NT2/D1 (cell line): ENCODE data around the gene PATZ1.

Experiments used
- DNase-seq: peaks from one replicate; pipeline ENCODE4 v3.0.0-alpha.2; 2011; ENCODE audit warnings: low read depth, low spot score
- H3K27me3 ChIP-seq: 2 replicates; pipeline ENCODE4 v1.6.0; 2011; ENCODE audit warnings: mild to moderate bottlenecking; ENCODE audit not compliant: insufficient read length, insufficient read depth
- H3K36me3 ChIP-seq: 2 replicates; pipeline ENCODE4 v1.6.1; 2011; ENCODE audit warnings: mild to moderate bottlenecking, low read length, mixed read lengths; ENCODE audit not compliant: insufficient read depth, insufficient read length
- H3K4me1 ChIP-seq: 2 replicates; pipeline ENCODE4 v1.5.1; 2011; ENCODE audit not compliant: insufficient read depth, insufficient read length
- H3K4me3 ChIP-seq: 2 replicates; pipeline ENCODE4 v1.5.1; 2011; ENCODE audit warnings: low read depth; ENCODE audit not compliant: insufficient read length
- H3K9ac ChIP-seq: 2 replicates; pipeline ENCODE4 v1.6.0; 2011; ENCODE audit warnings: low read depth; ENCODE audit not compliant: insufficient read length
- H3K9me3 ChIP-seq: 2 replicates; pipeline ENCODE4 v1.5.1; 2011; ENCODE audit warnings: mild to moderate bottlenecking, low read length; ENCODE audit not compliant: insufficient read depth
- SUZ12 ChIP-seq: IDR thresholded peaks from 2 replicates; pipeline ENCODE4 v1.6.1; 2011; ENCODE audit not compliant: insufficient read length, insufficient read depth; ENCODE audit errors: extremely low read depth
- YY1 ChIP-seq: IDR thresholded peaks from 2 replicates; pipeline ENCODE4 v1.6.1; 2011; ENCODE audit not compliant: insufficient read length, insufficient read depth
- ZNF274 ChIP-seq: IDR thresholded peaks from 2 replicates; pipeline ENCODE4 v1.6.1; 2011; ENCODE audit warnings: mild to moderate bottlenecking, low read depth, low read length

PATZ1 gene

GRCh38 chr22:31277741-31278140 lies 68.4 kb downstream of the PATZ1 start:
- Histone ChIP-seq H3K36me3 (peaks cover 61% of the 10 kb centered on the region), H3K9me3 (no peaks in the 10 kb centered on the region), H3K4me1 (no peaks in the 10 kb centered on the region), H3K9ac (no peak overlapping the region), H3K4me3 (no peak overlapping the region), H3K27me3 (no peaks in the 10 kb centered on the region)
- TF ChIP-seq ZNF274, result no peak
- TF ChIP-seq SUZ12, result no peak
- no peak for TF ChIP-seq YY1
- DNase-seq, result no peak

- no peaks in the 10 kb centered on the region for H3K27me3 ChIP-seq
- H3K9me3 ChIP-seq, result no peaks in the 10 kb centered on the region
- no peak overlapping the region for H3K4me3 ChIP-seq
- H3K4me1 ChIP-seq, result no peaks in the 10 kb centered on the region
- no peak overlapping the region for H3K9ac ChIP-seq
- DNase-seq, result no peak
- TF ChIP-seq YY1, result no peak
- TF ChIP-seq SUZ12, result no peak
- no peak for TF ChIP-seq ZNF274
- H3K36me3 ChIP-seq, result peaks cover 70% of the 10 kb centered on the region
These were observed 69.5 kb downstream of the PATZ1 start for GRCh38 chr22:31276426-31277167.
